Gastrocnemius medialis (tissue), 4 donors: Measurements from ENCODE around the gene TATDN2.

Experiments used
- CTCF ChIP-seq, 5 experiments: fragments of 450-650 bp in 3 of 5; fragments of 200-600 bp in 2 of 5; sonication (generic) in 2 of 5; IDR thresholded peaks in 4 of 5; conservative IDR thresholded peaks in 1 of 5; 1 replicate in 4 of 5; 2 replicates in 1 of 5; pipeline ENCODE4 v1.5.1; 2016 to 2019; ENCODE audit warnings: antibody characterized with exemption in 5 of 5, mild to moderate bottlenecking in 3 of 5, moderate library complexity in 3 of 5
- POLR2A ChIP-seq, 2 donors: fragments of 450-650 bp; IDR thresholded peaks; one replicate each; pipeline ENCODE4 v1.6.1; 2017; ENCODE audit warnings: antibody characterized with exemption in 2 of 2, mild to moderate bottlenecking in 2 of 2, moderate library complexity in 2 of 2

GRCh38 chr3:10289077-10289476 is 40.8 kb downstream of the TATDN2 start:
- TF ChIP-seq CTCF (IDR thresholded peaks at IDR 0.05 in 4 of 5, conservative IDR thresholded peaks at IDR 0.05 in 1 of 5) (no peak), POLR2A (IDR thresholded peaks at IDR 0.05) (no peak)
